A673 (cell line): ENCODE measurements around the gene KCNMA1.

ENCODE experiments used
- CTCF ChIP-seq: fragments of 300-800, 200-600 bp; sonication (generic); conservative IDR thresholded peaks from 2 replicates; pipeline ENCODE4 v1.5.1; 2017; ENCODE audit warnings: low read depth, mild to moderate bottlenecking, antibody characterized with exemption, low read length, moderate library complexity, mixed read lengths
- EZH2 ChIP-seq: fragments of 200-600 bp; sonication (generic); IDR thresholded peaks from 2 replicates; pipeline ENCODE4 v1.6.1; 2017; ENCODE audit warnings: borderline replicate concordance, low read depth, mild to moderate bottlenecking, mixed read lengths, antibody characterized with exemption, low read length; ENCODE audit not compliant: poor library complexity, severe bottlenecking

- TF ChIP-seq CTCF: no peak
- TF ChIP-seq EZH2: no peak
These were observed 257.4 kb downstream of the KCNMA1 start for GRCh38 chr10:77380191-77380590.
